ENCODE measurements around the gene PARP15.

- TF ChIP-seq YY1 (IDR thresholded peaks at IDR 0.05; ENCODE audit: insufficient read depth, insufficient read length) (no peak), ZNF274 (IDR thresholded peaks at IDR 0.05; ENCODE audit: low read depth, low read length) (no peak), SUZ12 (IDR thresholded peaks at IDR 0.05; ENCODE audit: extremely low read depth, insufficient read depth, insufficient read length) (no peak)
These were observed 104.5 kb downstream of the PARP15 start for GRCh38 chr3:122681974-122682409.

Measured in NT2/D1 (cell line).